HG03097 (cell line): Measurements from ENCODE around the gene PFDN1.

Source experiments
- ATAC-seq: cut with Tn5 transposase; IDR thresholded peaks from one replicate; pipeline ENCODE4 v1.9.1; 2021; ENCODE audit not compliant: unreplicated experiment, low FRiP score

PFDN1 gene

DNA sequence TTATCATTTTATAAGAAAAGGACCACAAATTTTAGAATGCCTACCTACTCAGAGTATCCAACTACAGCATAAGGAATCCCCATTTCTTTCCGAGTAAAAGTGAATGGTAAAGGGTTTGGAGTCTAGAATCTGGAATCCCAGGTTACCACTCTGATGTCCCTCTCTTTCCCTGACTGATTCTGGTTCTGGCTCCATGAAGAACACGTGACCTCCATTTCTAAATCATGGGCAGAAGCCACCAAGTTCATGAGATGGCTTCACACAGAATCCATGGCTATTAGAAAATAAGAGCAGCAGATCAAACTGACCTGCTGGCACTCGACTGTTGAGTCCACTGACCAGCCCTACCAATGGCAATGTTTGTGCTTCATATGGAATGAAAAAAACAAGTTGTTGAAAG lies 40.7 kb downstream of the PFDN1 start:
- ATAC-seq, result no peak

DNA sequence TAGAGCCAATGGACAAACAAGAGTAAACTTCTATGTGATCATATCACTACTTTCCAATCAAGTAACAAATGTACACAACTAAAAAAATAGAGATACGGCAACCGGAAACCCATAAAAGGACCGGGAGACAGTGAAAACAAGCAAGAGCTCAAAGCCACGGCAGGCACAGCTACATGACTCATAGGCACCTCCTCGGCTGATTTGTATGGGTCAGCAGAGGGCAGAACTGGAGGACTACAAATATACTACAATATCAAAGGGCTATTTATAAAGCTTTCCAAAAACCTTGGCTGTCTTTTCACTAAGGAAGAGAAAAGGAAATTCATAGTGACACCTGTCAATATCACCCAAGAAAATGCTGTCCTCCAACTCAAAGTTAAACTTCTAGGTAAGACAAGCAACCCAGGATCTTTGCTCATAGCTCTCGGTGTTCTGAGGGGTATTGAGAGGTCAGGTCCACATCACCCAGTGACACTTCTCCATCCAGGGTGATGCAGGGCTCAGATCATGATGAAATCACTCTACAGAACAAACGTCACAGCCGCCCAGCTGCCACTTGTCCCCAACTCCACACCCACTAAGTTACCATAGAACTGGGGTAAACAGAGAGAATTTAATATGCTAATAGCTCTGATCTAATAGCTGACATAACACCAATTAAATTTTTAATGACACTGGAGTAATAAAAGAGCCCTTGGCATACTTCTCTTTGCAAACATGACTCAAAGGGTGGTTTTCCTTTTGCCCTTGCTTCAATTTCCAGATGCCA lies 41.3 kb downstream of the PFDN1 start:
- no peak for ATAC-seq

DNA sequence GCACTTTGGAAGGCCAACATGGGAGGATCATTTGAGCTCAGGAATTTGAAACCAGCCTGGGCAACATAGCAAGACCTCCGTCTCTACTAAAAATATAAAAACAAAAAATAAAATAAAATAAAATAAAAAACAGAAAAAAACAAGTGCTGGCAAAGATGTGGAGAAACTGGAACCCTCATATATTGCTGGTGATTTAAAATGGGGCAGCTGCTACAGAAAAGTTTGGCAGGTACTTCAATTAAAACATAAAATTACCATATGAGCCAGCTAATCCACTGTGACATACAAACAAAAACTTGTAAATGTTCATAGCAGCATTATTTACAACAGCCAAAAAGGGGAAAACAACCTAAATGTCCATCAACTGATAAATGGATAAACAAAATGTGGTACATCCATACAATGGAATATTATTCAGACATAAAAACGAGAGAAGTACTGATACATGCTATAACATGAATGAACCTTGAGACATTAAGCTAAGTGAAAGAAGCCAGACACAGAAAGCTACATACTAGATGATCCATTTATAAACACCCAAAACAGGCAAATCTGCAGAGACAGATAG lies 42.7 kb downstream of the PFDN1 start:
- ATAC-seq, result no peak

DNA sequence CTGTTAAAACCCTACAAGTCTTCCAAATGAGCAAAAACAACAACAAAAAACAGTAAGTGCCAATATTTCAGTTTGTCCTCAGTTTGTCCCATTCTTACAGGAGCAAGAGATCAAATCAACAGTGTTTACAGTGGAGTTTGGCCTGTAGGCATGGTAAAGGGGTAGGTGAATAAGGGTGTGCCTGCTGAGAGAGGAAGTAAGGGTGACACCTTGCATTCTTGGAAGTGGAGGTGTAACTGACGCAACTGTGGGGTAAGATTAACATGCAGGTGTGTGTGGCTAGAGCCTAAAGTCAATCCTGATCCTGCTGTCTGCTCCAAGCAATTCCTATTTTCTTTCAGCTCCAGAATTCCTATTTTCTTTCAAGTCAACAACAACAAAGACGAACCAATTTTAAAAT lies 43.4 kb downstream of the PFDN1 start:
- ATAC-seq, result no peak

DNA sequence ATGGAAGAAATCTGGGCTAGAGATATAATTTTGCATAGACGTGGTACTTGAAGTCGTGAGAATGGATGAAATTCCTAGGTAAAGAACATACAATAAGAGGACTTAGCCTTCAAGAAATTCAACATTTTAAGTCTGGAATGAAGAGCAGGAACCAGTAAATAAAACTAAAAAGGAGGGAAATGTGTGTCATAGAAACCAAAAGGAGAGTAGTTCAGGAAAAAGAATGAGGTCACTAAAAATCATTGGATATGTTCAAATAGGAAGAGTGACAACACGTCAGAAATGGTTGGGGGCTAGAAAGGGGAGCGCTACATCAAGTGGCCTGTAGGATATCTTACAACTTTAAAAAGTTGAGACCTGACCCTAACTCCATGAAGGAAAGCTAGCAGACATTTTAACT lies 44.0 kb downstream of the PFDN1 start:
- no peak for ATAC-seq

DNA sequence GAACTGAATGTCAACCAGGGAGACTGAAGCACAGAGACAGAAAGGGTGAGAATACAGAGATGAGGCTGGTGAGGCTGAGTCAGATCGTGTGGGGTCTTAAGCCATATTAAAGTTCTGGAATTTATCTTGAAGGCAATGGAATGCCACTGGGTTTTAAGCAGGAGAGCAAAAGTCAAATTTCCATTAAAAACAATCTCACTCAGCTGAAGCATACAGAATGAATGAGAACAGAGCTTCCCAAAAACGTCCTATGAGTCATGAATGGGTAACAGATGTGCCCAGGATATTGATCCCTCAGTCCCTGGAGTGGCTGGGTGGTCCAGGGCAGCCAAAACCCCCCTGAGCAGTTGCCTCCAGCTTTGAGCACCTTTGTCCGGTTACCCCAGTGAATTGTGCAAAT lies 44.9 kb downstream of the PFDN1 start:
- ATAC-seq, result no peak

DNA sequence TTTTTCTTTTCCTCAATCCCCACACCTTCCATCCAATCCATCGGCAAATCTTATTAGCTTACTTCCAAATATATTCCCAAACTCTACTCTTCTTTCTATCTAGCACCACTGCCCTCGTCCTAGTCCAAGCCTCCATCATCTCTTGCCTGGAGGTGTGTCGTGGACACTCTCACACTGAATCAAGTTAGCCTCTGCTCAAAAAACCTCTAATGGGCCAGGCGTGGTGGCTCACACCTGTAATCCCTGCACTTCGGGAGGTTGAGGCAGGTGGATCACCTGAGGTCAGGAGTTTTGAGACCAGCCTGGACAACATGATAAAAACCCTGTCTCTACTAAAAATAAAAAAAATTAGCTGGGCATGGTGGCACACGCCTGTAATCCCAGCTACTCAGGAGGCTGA lies 46.2 kb downstream of the PFDN1 start:
- no peak for ATAC-seq

DNA sequence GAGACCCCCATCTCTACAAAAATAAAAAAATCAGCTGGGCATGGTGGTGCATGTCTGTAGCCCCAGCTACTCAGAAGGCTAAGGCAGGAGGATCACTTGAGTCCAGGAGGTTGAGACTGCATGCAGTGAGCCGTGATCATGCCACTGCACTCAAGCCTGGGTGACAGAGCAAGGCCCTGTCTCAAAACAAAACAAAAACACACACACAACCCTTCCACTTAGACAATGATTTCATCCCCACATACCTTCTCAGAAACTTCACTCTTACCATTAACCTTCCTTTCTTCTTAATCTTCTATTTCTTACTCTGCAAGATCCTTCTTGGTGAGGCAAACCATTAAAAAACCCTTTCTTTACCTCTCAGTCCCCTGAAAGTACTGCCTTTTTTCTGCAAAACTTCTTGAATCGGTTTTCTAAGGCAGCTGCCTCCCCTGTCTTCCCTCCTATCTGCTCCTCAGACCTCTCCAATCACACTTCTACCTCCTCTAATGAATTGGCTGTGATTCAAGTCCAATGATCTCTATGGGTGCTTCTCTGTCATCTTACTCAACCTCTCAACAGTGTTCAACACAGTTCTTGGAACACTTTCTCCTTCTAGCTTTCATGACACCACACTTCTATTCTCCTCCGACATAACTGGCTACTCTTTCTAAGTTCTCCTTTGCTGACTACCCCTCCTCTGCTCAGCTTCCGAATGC lies 47.3 kb downstream of the PFDN1 start:
- ATAC-seq, result no peak

DNA sequence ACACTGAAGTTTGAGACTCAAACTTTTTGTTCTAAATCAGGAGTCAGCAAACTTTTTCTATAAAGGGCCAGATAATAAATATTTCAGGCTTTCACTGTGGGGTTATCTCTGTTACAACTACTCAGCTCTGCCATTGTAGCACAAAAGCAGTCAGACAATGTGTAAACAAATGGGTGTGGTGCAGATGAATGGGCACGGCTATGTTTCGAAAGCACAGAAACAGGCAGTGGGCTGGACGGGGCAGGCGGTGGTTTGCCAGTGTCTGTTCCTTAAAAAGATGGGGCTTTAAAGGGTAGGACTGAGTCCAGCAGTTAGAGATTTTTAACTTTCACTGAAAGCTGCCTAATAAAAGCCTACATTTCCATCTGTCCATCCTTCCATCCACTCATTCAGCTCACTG lies 48.9 kb downstream of the PFDN1 start:
- ATAC-seq, result no peak

DNA sequence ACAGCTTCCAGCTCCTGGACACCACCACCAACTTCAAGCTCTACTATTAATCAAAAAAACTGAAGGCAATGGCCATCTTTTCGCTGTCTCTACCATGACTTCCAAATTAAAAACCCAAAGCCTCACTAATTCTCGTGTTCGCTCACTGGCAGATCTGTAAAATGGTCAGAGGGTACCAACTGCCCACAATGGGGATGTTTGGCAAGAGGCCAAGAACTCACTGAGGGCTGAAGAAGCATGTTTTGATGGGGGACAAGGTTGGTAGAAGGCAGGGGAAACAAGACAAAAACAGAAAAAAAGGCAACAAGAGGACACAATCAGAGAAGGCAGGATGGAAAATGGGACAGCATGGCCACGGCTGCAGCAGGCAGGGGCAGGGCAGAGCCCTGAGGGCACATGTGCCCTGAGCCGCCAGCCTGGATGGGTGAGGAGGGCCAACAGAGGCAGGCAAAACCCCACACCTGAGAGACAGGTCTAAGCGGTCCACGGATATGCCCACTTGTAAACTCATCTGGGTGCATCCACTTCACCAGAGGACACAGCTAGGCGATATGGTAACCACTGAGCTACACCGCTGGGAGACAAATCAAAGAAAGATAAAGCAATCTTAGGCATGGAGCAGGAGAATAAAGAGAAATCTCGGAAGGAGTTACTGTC lies 50.3 kb downstream of the PFDN1 start:
- ATAC-seq, result no peak

DNA sequence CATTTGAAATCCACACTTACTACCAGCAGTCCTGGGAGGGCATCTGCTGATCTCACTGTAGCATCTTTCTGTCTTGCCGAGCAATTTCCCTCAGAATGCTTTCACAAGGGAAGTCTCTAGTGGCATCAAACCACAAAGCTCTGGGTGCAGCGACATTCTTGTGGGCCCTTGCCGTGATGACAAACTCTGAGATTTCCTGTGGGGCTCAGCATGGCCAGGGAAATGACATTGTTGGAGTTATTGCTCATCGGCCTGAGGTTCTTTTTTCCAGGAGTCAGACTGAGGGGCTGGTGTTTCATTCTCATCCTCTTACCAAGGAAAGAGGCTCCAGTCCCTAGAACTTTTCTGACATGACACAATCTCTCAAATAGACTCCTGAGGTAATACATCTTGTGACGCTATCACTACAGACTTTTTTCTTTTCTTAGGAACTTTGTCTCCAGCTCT lies 51.4 kb downstream of the PFDN1 start:
- ATAC-seq, result peak; percentile 75

DNA sequence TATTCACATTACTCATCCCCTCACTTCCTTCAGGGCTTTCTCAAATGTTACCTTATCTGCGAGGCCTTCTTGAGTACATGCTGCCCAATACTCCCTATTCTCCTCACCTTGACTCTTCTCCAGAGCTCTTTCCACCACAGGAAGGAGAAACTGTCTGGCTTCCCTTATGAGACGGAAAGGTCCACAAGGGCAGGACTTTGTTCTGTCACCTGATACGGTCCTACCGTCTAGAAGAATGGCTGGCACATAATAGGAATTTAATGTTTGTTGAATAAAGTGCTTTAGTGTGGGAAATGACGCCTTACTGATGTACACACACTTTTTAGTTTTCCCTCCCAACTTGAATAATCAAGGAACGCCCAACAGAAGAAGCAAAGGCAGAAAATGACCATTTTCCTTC lies 52.5 kb downstream of the PFDN1 start:
- no peak for ATAC-seq

DNA sequence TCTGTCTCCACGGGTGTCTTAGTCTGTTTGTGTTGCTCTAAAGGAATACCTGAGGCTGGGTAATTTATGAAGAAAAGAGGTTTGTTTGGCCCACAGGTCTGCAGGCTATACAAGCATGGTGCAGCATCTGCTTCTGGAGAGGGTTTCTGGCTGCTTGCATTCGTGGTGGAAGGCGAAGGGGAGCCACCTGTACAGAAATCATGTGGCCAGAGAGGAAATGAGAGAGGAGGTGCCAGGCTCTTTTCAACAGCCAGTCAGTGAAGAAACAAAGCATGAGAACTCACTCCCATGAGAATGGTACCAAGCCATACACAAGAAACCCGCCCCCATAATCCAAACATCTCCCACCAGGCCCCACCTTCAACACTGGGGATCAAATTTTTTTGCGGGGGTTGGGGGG lies 53.4 kb downstream of the PFDN1 start:
- no peak for ATAC-seq

DNA sequence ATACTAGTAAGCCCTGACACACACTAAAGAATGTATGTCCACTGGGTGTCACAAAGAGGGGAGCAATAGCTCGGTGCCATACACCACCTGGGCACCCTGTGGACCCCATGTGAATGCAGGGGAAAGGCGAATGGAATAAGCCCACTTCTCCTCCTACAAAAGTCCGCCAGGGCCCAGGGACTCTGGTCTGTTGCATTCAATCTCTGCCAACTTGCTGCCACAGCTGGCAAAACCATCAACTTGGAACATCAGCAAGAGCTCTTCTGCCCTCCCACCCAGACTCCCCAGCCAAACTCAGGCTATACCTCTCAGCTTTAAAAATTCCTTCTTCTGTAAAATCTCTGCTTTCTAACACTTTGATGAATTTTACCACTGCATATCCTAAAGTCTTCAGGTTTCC lies 54.5 kb downstream of the PFDN1 start:
- no peak for ATAC-seq

DNA sequence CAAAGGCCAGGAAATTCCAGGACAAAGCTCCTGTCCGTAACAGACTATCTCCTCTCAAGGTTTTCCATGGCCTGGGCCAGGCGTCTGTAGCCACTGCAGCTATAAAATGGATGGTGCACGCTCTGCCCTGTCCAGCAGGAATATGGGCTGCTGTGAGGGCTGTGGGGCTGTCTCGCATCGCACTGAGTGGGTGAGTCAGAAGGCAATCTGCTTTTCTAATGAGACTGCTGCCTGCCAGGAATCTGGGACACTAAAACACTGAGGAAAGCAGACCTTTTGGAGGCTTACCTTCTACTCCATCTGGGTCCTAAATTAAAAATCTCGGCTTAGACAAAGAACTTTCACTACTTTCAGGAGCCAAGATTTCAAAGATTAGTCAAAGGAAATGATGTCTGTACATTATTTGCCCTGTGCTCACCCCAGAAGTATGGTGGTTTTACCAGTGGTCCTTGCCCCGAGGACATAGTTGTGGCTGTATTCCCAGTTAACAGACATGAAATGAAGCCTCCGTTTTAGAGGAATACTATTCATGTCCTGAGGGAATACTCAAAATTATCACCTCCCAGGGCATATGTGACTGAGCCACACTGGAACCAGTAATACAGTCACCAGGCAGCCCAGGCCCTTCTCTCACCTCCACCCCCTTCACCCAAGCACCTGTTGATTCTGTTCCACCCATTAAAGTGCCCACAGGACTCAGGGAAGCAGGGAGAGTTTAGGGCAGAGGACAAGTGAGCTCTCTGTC lies 56.4 kb downstream of the PFDN1 start:
- no peak for ATAC-seq

DNA sequence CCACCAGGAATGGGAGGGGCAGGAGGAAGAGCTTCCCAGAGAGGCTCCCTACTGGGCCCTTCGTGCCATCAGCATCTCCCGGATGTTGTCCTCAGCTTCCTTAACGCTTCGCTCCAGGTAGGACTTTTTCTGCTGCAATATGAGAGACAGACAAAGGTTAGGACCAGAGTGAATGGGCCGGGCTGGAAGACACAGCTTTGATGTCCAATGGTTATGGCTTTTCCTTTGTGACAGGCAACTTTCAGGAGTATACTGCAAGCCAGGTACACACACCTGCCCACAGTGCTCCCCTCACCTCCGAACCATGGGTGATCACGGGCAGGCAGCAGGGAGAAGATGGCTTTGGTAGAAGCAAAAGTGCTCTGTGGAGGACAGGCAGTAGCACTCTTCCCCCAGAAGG lies 57.0 kb downstream of the PFDN1 start:
- ATAC-seq, result no peak

DNA sequence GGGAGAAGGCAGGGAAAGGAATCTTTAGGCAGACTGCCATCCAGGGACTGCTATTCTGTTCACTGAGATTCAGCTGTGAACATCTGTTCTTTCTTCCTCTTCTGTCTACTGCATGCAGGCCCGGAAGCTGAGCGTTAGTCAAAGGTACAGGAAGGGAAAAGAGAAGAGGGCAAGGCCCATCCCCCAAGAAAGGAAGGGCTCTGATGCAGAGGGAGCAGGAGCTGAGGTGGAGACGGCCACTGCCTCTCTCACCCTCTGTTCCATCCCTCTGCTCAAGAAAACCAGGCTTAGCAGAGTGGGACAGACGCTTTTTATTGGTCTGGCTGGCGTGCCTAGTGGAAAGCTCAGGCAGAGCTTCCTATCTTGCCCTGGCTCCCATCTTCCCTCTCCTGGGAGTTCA lies 57.6 kb downstream of the PFDN1 start:
- ATAC-seq, result no peak

DNA sequence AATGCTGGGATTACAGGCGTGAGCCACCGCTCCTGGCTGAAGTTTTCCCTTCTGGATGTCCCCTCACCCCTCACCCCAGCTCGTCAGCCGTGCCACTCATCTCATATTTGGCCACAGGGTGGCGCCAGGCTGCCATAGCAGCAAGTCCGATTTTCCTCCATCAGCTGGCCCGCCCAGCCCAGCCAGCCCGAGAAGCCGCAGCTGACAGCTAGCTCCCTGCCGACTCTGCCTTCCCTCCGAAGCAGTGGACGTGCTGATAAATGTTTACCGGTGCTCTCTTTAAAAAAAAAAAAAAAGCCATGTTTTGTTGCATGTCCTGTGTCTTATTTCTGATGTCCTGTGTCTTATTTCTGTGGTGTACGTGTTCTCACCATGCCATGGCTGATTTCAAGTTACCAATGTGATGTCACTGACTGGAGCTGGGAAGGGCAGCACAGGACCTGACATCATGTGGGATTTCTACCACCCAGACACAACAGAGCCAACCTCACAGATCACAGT lies 58.3 kb downstream of the PFDN1 start:
- ATAC-seq, result peak; percentile 59

DNA sequence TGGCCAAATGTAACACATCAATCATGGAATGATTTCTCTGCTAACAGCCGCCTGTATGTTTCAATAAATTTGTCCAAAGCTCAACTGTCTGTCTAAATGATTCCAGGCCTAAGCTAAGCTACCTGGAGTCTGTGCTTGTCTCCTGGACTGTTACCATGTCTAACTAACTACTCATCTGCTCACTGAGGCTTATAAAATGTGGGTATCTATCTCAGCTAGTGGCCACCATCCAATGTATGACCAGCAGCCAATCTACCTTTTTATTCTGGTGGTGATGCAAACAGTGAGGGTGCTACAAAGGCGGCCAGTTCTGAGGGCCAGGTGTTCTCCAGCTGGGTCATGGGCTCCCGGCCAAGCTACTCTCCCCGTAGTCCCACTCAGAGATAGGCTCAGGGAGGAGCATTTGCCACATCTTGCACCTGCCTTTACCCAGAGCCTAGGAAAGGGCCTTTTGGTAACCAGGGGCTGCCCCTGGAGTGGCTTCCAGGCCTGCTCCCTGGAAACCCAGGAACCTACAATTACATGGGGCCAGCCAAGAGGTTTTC lies 59.1 kb downstream of the PFDN1 start:
- no peak for ATAC-seq

DNA sequence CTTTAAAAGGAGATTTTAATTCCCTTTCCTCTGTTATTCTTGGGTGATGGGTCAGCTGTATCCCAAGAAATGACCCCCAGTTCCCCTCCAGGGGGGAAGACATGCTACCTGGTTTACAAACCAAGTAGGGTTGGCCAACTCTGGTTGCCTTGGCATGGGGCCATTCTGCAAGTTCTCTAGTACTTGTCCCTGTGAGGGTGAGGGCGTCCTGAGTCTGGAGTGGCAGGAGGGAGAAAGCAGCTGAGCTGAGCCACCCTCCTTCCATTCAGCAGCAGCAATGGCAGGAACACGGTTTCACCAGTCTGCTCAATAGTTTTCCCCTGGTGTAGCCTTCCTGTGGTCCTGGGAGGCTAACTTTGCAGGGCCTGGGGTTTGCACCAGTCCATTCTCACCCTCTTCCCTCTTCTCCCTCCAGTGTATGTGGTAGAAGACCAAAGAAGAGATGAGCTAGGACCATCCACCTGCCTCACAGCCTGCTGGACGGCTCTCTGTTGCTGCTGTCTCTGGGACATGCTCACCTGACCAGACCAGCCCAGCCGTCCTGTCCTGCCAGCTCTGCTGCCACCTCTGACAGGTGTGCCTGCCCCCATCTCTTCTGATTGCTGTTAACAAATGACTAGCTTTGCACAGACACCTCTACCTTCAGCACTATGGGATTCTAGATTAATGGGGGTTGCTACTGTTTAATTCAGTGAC lies 59.9 kb downstream of the PFDN1 start:
- no peak for ATAC-seq
